ENCODE data around the gene AFTPH.

The AFTPH gene, protein sequence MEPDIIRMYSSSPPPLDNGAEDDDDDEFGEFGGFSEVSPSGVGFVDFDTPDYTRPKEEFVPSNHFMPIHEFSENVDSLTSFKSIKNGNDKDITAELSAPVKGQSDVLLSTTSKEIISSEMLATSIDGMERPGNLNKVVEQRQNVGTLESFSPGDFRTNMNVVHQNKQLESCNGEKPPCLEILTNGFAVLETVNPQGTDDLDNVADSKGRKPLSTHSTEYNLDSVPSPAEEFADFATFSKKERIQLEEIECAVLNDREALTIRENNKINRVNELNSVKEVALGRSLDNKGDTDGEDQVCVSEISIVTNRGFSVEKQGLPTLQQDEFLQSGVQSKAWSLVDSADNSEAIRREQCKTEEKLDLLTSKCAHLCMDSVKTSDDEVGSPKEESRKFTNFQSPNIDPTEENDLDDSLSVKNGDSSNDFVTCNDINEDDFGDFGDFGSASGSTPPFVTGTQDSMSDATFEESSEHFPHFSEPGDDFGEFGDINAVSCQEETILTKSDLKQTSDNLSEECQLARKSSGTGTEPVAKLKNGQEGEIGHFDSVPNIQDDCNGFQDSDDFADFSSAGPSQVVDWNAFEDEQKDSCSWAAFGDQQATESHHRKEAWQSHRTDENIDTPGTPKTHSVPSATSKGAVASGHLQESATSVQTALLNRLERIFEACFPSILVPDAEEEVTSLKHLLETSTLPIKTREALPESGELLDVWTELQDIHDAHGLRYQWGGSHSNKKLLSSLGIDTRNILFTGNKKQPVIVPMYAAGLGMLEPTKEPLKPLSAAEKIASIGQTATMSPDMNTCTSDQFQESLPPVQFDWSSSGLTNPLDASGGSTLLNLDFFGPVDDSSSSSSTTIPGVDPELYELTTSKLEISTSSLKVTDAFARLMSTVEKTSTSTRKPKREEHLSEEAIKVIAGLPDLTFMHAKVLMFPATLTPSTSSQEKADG

GRCh38 chr2:64523666-64524603 lies at the start of gene AFTPH:
Gene AFTPH (plus strand): TSS chr2:64524328. CDS start chr2:64551475, 27,147 bp downstream.
- DNase-seq (ENCODE audit: low read depth in 2 of 2) = peak; percentile 98 to 99

DNA sequence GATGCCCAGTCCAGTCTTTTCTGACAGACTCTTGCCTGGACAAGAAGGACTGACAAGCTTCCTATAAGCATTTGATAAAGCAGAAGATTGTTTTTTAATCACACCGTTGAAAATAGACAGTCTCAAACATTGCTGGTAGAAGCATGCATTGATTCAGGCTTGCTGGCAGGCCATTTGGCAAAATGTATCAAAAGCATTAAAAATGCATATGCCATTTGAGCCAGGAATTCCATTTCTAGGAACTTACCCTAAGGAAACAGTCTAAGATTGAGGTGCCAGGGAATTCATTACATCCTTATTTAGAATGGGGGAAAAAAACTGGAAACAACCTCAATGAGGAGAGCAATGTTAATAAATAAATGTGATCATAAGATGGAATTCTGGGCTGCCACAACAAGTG lies 49.5 kb upstream of the AFTPH start:
- DNase-seq (ENCODE audit: low read depth in 2 of 2) = no peak

DNA sequence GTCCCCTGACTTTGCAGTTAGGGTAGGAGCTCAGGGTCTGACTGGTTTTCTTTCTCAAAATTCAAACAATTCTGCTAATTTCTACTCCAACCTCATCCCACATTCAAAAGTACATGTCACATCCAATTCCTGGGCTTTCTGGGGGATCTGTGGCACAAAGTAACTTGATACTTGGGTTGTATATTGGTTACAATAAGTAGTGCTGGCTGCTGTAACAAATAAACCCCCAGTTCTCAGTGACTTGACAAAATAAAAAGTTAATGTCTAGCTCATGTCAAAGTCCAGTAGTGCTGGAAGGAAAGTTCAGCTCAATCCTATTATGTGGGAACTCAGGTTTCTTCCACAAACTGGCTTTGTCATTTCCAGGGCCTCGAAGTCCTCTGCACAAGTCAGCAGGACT lies 47.1 kb upstream of the AFTPH start:
- no peak for DNase-seq (ENCODE audit: low read depth in 2 of 2)

DNA sequence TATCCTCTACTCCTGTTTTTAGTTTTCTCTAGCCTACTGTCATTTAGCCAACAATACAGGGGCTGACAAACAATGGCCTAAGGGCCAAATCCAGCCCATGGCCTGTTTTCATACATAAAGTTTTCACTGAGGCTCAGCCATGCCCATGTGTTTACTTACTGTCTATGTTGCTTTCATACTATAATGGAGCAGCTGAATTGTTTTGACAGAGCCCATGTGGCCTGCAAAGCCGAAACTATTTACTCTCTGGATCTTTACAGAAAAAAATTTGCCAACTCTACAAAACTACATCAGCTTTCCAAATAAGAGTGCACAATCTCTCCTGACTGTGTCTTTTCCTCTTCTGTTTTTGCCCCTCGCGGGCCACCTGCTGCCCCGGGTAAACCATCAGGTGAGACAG lies 46.1 kb upstream of the AFTPH start:
- no peak for DNase-seq (ENCODE audit: low read depth in 2 of 2)

DNA sequence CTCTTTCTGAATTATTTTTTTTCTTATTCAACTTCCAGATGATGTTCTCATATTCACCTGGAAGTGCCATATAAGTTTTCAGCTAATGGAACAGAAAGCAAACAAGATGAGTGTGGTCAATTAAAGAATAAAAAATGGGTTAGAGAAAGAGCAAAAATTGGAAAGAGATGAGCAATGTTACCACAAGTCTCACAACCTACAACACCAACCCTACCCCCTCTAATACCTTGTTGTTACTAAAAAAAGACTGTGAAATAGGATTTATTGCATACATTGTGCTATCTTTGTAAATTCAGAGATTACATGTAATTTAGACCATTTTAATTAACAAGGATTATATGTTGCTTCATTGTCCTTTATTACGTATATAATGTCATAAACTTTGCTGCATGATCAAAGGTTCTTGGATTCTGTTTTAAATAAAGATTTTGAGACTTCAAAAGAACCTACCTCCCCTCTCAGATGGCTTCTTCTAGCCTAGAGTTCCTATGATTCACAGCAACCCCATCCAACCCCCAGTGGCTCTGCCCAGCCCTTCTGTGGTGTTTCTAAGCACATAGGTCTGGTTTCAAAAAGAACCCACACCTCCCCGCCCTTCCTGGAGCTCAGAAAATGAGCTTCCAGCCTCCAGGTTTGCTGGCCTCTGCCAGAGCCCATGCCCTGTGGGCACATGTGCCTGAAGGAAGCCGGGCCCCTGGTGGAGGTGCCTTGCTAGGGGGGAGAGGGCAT lies 45.5 kb upstream of the AFTPH start:
- no peak for DNase-seq (ENCODE audit: low read depth in 2 of 2)

DNA sequence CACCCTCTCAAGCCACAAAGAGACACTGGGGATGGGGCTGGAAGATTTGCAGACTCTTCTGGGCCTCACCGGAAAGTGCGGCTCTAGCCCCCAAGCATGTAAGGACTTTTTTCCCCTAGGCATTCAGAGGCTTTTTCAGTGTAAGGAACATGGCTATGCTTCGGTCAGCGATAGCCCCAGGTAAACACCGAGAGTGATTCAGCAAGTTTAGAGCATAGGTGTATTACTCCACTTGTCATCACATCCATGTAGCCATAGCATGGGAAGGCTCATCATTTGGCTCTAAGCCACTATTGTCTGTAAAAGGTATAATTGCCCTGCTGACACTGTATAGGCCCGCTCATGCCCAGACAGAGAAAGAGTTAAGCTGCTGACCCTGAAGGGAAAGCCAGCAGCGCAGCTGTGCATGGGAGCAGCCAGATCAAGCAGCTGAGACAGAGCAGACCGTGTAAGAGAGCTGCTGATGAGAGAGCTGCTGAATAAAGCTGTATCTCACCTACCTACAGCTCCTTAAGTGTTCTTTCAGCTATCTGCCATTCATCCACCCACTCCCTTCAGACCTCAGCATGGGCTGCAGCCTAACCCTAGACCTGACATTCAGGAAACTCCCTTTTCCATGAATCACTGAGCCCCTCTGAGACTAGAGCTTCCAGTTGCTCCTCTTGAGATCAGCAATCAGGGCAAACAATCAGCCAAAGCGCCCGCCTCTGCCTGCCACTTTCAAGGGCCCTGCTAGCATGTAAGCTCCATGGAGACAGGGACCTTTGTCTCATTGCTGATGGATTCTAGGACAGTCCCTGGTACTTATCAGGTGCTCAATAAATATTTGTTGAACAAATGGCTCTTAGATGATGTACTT lies 44.6 kb upstream of the AFTPH start:
- DNase-seq (ENCODE audit: low read depth in 2 of 2) = no peak

GRCh38 chr2:64481665-64482064 lies 42.5 kb upstream of the AFTPH start:
- no peak for DNase-seq (ENCODE audit: low read depth in 2 of 2)

- DNase-seq (ENCODE audit: low read depth in 2 of 2) = no peak
These were observed 41.9 kb upstream of the AFTPH start for GRCh38 chr2:64482243-64482642.

GRCh38 chr2:64482765-64483504 lies 41.2 kb upstream of the AFTPH start:
- DNase-seq (ENCODE audit: low read depth in 2 of 2) = no peak

DNA sequence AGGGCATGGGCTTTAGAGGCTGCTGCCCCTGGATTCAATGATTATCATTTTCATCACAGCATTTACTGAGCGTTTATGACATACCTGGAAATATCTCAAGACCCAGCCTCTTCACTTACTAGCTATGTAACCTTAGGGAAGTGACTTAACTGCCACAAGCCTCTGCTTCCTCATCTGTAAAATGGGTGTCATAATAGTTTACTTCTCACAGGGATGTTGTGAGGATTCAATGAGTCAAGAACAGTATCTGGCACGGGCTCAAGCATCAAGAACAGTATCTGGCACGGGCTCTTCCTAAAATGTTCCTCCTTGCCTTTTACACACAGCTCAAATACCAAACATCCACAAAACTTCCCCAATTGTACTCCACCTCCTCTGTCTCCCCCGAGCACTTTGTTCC lies 38.8 kb upstream of the AFTPH start:
- DNase-seq (ENCODE audit: low read depth in 2 of 2) = no peak

DNA sequence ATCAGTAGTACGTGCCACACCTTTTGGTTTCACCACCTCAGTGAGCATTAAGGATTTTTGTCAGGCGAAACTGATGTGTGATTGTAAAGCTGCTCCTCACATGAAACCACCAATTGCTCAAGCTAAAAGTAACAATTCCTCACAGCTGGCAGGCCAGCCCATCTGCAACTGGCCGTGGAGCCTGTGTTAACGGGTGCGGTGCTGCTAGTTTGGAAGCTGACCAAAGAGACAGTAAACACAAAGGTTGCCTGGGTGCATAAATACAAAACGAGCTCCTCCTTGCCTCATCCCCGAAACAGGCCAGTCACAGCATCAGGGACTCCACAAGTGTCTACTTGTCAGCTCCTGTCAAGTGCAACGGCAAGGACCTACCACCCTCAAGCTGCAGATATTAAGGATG lies 38.2 kb upstream of the AFTPH start:
- DNase-seq (ENCODE audit: low read depth in 2 of 2) = no peak

- DNase-seq (ENCODE audit: low read depth in 2 of 2) = no peak
These were observed 36.7 kb upstream of the AFTPH start for GRCh38 chr2:64487256-64488049.

GRCh38 chr2:64488050-64488974 lies 35.8 kb upstream of the AFTPH start:
- DNase-seq (ENCODE audit: low read depth in 2 of 2) = peak; percentile 54 to 79

DNA sequence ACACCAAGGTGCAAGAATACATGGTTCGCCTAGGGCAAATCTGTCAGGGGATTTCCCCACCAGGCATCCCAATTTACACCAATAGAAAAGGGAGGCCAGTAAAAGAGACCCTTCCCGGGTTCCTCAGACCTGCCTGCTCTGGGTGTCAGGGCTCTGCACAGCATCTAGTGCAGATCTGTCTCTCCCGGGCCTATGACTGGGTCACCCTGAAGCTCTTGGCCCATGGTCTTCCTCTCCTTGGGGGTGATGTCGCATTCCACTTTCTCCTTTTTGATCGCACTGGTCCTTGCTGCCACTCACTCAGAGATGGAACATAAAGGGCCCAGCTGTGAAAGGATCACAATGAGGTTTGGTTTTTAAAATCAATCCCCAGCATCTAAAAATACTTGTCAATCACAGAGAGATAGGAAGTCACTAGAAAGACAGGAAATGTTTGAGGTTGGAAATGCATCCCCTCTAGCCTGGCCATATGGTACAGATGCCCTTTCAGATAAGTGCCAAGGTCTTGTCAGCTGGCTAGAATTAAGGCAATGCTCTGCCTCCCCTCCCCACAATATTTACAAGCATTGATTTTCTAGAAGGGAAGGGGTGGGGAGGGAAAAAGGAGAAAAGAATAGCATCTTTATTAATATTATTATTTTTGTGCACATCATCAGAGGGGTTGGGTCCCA lies 34.9 kb upstream of the AFTPH start:
- DNase-seq (ENCODE audit: low read depth in 2 of 2) = no peak

DNA sequence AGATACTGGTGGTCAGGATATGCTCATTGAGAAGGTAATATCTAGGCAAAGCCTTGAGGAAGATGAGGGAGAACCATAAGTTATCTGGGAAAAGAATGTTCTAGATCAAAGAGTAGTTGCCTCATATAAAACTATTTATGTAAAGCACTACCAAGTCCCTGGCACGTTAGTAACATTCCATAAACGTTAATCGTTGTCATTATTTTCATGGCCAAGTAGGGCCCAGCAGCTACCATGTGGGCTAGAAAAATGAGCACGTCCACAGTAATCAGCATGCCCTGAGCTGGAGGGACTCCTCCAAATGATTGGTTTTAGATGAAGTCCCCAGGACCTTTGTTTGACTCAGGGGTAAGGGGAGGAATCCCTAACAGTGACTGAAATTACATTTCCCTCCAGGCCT lies 32.7 kb upstream of the AFTPH start:
- DNase-seq (ENCODE audit: low read depth in 2 of 2) = no peak

GRCh38 chr2:64492272-64492671 lies 31.9 kb upstream of the AFTPH start:
- no peak for DNase-seq (ENCODE audit: low read depth in 2 of 2)

GRCh38 chr2:64492821-64493220 lies 31.3 kb upstream of the AFTPH start:
- DNase-seq (ENCODE audit: low read depth in 2 of 2) = no peak

Data from stimulated activated CD4-positive, alpha-beta T cell treated with anti-CD3 and anti-CD28 coated beads, Interleukin-12 subunit alpha, Interleukin-12 subunit beta, amount 100 ng/mL, for 24 hours (primary cell).